GM10248 (cell line): ENCODE measurements around the gene CYTL1.

Experiments used
- CTCF ChIA-PET: fragments of 300-600 bp; sonication (Branson Sonifier 250); formaldehyde crosslinking; extraction: SDS; loops from one replicate; lab custom pipeline; 2021; ENCODE audit warnings: antibody characterized with exemption; lab: Yijun Ruan, JAX
- POLR2A ChIA-PET: fragments of 350-650 bp; sonication (Branson Sonifier 250); formaldehyde crosslinking; extraction: SDS; loops from one replicate; lab custom pipeline; 2020; ENCODE audit warnings: antibody characterized with exemption; lab: Yijun Ruan, JAX
- DNase-seq: peaks from one replicate; pipeline ENCODE4 v3.0.0; 2012; ENCODE audit errors: extremely low spot score
- TF ChIP-seq, protein P1 (sequence below): IDR thresholded peaks from 2 replicates; pipeline ENCODE4 v1.5.1; 2012; ENCODE audit warnings: mild to moderate bottlenecking, low read depth; ENCODE audit errors: extremely low read depth, missing control alignments, control extremely low read depth

CYTL1 gene

DNA sequence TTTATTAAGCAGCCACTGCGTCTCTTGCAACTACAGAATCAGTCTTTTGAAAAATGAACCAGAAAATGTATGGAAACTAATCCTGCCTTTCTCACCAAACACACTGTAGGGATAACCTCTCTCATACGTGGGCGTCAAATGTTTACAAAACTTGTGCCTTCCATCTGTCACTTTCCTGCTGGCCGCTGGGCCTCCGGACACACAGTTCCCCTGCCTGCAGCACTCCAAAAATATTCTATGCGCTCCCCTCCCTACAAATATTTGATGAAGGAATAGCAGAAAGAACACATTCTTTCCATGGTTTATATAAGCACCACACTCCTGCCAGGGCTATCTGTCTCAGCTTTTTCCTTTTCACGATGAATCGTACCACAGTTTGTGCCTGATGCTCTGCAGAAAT, 14.9 kb upstream of the CYTL1 start:
- ChIA-PET POLR2A (no interaction called here), CTCF (interaction anchor here (1.0 kb wide), 1 partner anchor 9 kb away, joined by 3 read pairs; no protein-coding TSS in a partner anchor)
- TF ChIP-seq, protein P1, sequence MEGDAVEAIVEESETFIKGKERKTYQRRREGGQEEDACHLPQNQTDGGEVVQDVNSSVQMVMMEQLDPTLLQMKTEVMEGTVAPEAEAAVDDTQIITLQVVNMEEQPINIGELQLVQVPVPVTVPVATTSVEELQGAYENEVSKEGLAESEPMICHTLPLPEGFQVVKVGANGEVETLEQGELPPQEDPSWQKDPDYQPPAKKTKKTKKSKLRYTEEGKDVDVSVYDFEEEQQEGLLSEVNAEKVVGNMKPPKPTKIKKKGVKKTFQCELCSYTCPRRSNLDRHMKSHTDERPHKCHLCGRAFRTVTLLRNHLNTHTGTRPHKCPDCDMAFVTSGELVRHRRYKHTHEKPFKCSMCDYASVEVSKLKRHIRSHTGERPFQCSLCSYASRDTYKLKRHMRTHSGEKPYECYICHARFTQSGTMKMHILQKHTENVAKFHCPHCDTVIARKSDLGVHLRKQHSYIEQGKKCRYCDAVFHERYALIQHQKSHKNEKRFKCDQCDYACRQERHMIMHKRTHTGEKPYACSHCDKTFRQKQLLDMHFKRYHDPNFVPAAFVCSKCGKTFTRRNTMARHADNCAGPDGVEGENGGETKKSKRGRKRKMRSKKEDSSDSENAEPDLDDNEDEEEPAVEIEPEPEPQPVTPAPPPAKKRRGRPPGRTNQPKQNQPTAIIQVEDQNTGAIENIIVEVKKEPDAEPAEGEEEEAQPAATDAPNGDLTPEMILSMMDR, result no peak

DNA sequence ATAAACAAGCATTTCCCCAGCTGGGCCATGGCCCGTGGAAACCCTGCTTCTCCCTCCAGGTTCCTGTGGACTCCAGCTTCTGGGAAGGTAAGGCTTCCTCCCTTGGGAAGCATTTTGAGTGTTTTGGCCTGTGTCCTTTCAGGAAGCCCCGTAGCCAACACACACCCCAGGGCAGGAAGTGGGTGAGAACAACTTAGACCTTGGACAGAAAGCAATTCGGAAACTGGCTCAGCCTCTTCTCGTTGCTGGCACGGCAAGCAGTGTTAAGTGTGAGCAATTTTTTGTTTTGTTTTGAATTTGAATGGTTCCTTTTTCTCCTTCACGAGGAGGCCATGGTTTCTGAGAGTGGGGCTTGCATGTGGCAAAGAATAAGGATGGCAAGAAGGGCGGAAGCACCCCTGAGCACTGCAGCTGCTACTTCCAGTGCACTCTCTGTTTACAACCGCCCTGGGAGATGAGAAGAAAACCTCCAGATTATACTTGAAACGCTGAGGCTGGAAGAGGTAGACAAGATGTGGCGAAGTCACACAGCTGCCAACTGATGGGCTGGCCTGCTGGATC, 14.1 kb upstream of the CYTL1 start:
- ChIA-PET CTCF (interaction anchor here (1.0 kb wide), 1 partner anchor 9 kb away, joined by 3 read pairs; no protein-coding TSS in a partner anchor), POLR2A (no interaction called here)
- DNase-seq, result no peak
- TF ChIP-seq, protein P1, result no peak

More for the DNA sequence above, 14.9 kb upstream of the CYTL1 start:
- DNase-seq, result no peak

DNA sequence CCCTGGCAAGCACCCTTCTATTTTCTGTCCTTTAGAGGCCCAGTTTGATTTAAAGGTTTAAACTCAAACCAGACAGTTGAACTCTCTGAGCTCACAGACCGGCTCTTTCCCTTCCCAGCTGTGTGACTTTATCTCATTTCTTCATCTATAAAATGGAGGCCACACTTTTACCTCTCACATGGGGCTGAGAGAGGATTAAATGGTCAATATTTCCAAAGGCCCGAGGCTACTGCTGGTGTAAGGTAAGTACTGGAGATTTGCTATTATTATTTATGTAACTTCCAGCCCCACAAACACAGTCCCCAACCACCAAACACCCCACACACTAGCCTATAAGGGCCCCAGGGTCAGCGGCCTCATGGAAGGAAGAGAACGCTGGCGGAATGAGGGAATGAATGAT, 13.6 kb upstream of the CYTL1 start:
- TF ChIP-seq, protein P1, result no peak
- POLR2A ChIA-PET, result interaction anchor here (0.7 kb wide), 1 partner anchor 11 kb away, joined by 6 read pairs; no protein-coding TSS in a partner anchor
- CTCF ChIA-PET, result no interaction called here
- no peak for DNase-seq

DNA sequence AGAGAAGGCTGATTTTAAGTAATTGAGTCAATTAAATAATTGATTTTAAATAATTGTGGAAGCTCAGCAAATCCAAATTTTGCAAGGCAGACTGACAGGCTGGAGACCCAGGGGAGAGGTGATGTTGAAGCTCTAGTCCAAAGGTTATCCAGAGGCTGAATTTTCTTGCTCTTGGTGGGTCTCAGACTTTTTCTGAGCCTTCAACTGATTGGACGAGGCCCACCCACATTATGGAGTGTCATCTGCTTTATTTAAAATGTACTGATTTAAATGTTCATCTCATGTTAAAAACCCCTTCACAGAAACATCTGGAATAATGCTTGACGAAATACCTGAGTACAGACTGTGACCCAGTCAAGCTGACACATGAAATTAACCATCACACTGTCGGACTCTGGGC, 11.7 kb upstream of the CYTL1 start:
- TF ChIP-seq, protein P1, result no peak
- ChIA-PET POLR2A (no interaction called here), CTCF (no interaction called here)
- no peak for DNase-seq

DNA sequence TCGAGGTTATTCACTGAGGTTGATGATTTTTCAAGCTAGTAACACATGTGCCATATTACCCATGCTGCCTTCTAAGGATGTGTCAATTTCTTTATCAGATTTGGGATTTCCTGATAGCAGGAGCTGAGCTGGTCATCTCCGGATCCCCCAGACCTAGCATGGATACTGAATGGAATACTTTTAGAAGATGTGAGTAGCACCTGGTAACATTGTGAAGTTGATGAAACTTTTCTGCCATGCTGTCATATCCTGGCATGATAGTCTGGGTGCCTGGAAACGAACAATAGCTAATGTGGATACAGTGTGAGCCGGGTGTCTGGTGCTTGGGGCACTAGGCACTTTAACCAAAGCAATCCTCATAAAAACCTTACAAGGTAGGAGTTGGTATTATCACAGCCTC, 11.0 kb upstream of the CYTL1 start:
- DNase-seq, result no peak
- CTCF ChIA-PET, result no interaction called here
- TF ChIP-seq, protein P1, result no peak
- POLR2A ChIA-PET, result no interaction called here

DNA sequence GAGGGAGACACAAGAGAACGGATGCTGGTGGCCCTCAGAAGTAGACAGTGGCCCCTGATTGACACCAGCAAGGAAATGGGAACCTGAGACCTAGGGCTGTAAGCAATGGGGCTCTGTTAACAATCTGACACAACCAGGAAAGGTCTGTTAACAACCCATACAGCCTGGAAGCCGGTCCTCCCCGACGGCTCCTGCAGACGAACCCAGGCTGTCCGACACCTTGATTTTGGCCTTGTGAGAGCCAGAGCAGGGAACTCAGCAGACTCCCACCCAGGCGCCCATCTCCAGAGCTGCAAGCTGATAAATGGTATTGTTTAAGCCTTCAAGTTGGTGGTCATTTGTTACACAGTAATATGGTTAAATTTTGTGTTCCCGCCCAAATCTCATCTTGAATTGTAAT, 10.2 kb upstream of the CYTL1 start:
- TF ChIP-seq, protein P1, result no peak
- DNase-seq, result no peak
- ChIA-PET POLR2A (no interaction called here), CTCF (no interaction called here)

DNA sequence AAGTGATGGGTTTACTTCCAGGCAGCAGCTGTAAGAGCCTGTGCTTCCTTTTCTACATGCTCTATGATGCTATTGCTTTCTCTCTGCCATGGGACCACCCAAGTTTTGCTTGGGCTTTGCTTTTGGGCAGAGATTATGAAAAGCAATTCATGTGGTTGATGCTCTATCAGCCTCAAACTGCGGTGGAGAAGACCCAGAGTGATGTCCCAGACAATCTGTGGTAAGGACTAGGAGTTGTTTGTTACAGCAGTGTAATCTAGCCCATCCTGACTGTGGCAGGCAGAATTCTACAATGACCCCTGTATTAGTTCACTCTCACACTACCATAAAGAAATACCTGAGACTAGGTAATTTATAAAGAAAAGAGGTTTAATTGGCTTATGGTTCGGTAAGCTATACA, 9.2 kb upstream of the CYTL1 start:
- TF ChIP-seq, protein P1, result no peak
- POLR2A ChIA-PET, result no interaction called here
- CTCF ChIA-PET, result no interaction called here
- DNase-seq, result no peak
